Bronchial epithelial cell (primary cell): Measurements from ENCODE around the gene ZSCAN1. TPM values are rescaled to one million over a fixed set of nuclear protein-coding genes. Genes with fewer than 3 reads are reported as not detected.

Experiments used
- DNase-seq: peaks from one replicate; pipeline ENCODE4 v3.0.0-alpha.2; 2010; ENCODE audit warnings: low read depth
- FAIRE-seq: peaks from 2 replicates; lab custom pipeline; 2011; peaks lifted over from hg19 to GRCh38; lab: Jason Lieb, UNC
- H3K27me3 ChIP-seq: 2 replicates; pipeline ENCODE4 v1.5.1; 2011; ENCODE audit warnings: low read length; ENCODE audit not compliant: control insufficient read depth, insufficient read depth
- H3K36me3 ChIP-seq: 2 replicates; pipeline ENCODE4 v1.5.1; 2011; ENCODE audit warnings: low read length; ENCODE audit not compliant: control insufficient read depth, insufficient read depth
- H3K4me3 ChIP-seq: 2 replicates; pipeline ENCODE4 v1.5.1; 2011; ENCODE audit warnings: mild to moderate bottlenecking, low read depth, low read length, control low read depth
- total RNA-seq: library from RNA; depleted of rRNA; stranded (reverse); fragments of >200 nt; gene quantifications from 2 replicates; pipeline ENCODE4 v1.2.1, GENCODE V29; 2014
- TF ChIP-seq, protein P1 (sequence below): IDR thresholded peaks from 2 replicates; pipeline ENCODE4 v1.5.1; 2011; ENCODE audit warnings: mild to moderate bottlenecking, moderate library complexity, low read length, control low read depth, inconsistent platforms; ENCODE audit not compliant: insufficient read depth, severe bottlenecking

Gene ZSCAN1, protein sequence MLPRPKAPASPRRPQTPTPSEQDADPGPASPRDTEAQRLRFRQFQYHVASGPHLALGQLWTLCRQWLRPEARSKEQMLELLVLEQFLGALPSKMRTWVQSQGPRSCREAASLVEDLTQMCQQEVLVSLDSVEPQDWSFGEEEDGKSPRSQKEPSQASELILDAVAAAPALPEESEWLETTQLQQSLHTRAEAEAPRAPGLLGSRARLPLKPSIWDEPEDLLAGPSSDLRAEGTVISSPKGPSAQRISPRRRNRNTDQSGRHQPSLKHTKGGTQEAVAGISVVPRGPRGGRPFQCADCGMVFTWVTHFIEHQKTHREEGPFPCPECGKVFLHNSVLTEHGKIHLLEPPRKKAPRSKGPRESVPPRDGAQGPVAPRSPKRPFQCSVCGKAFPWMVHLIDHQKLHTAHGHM
- total RNA-seq = under 0.01 TPM in 1 of 2 replicates, not detected in the other

DNA sequence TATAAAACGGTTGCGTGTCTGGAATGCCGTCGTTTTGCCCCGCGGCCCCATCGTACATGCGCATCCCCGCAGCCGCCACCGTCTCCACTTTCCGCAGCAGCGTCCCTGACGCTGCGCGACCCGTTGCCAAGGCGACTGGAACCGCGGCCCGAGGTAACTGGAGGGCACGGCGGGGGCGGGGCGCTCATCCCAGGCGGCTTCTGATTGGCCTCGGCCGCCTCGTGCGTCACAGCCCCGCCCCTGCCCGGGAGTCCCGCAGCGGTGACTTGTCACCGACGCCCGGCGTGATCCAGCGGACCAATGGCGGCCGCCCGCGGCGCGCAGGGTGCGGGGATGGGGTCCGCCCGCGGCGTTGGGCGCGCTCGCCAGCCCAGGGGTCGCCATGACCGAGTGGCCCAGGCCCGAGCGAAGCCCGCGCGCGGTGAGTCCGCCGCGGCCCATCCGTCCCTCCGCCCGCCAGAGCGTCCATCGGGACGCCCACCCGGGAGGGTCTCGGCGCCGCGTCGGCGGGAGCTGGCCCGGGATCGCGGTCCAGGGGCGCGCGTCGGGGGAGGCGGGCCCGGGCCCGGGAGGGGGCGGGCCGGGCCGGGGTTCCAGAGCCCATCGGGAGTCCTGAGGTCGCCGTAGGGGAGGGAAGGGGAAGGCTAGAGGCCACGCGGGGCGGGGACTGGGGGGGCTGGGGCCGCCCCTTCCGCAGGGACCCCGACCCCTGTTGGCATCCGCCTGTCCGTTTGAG lies at the start of gene ZSCAN1:
TSS of gene ZSCAN1 (plus strand) at position 285 of the 736 bp plus-strand sequence. CDS start 3,812 bp downstream, outside the sequence.
- H3K36me3 ChIP-seq = no peaks in the 10 kb centered on the region
- FAIRE-seq (no peak), DNase-seq (peak; percentile 22)
- peak within 1 kb of the TSS; percentile 18 for H3K4me3 ChIP-seq
- no peaks in the 10 kb centered on the region for H3K27me3 ChIP-seq
- TF ChIP-seq, protein P1, sequence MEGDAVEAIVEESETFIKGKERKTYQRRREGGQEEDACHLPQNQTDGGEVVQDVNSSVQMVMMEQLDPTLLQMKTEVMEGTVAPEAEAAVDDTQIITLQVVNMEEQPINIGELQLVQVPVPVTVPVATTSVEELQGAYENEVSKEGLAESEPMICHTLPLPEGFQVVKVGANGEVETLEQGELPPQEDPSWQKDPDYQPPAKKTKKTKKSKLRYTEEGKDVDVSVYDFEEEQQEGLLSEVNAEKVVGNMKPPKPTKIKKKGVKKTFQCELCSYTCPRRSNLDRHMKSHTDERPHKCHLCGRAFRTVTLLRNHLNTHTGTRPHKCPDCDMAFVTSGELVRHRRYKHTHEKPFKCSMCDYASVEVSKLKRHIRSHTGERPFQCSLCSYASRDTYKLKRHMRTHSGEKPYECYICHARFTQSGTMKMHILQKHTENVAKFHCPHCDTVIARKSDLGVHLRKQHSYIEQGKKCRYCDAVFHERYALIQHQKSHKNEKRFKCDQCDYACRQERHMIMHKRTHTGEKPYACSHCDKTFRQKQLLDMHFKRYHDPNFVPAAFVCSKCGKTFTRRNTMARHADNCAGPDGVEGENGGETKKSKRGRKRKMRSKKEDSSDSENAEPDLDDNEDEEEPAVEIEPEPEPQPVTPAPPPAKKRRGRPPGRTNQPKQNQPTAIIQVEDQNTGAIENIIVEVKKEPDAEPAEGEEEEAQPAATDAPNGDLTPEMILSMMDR = no peak

DNA sequence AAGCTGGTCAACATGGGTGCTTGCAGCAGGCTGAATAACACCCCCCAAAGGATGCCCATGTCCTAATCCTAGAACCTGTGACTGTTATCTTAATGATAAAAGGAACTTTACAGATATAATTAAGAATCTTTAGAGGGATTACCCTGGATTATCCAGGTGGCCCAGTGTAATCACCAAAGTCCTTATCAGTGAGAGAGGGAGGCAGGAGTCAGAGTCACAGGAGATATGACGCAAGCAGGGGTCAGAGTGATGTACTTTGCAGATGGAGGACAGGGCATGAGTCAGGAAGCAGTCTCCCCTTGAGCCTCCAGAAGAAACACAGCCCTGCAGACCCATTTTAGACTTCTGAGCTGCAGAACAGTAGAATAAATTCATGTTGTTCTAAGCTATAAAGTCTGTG lies 41.0 kb upstream of the ZSCAN1 start:
- H3K36me3 ChIP-seq = peaks cover 12% of the 10 kb centered on the region
- no peak for FAIRE-seq

DNA sequence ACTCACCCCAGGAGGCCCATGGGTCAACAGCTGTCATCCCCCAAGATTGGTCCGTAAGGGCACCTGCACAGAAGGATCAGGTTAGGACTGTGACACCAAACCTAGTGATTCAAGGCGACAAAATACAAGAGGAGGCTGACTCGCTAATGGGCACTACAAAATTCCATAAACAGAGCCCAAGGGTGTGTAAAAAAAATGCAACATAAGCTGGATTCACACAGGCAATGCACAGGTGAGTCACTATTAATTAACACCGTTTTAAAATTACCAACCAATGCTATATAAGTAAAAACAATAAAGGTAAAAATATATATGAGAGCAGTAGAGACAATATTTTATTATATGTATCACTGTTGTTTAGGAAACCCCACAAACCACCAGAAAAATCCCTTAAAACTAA lies 33.1 kb upstream of the ZSCAN1 start:
- H3K36me3 ChIP-seq = peaks cover 24% of the 10 kb centered on the region
- no peak overlapping the region for H3K4me3 ChIP-seq
- no peak for DNase-seq
- no peak for FAIRE-seq
- no peaks in the 10 kb centered on the region for H3K27me3 ChIP-seq
- TF ChIP-seq, protein P1 = no peak

More for the DNA sequence above, 41.0 kb upstream of the ZSCAN1 start:
- Histone ChIP-seq H3K27me3 (no peaks in the 10 kb centered on the region), H3K4me3 (no peak overlapping the region)
- no peak for DNase-seq
- TF ChIP-seq, protein P1 = no peak

DNA sequence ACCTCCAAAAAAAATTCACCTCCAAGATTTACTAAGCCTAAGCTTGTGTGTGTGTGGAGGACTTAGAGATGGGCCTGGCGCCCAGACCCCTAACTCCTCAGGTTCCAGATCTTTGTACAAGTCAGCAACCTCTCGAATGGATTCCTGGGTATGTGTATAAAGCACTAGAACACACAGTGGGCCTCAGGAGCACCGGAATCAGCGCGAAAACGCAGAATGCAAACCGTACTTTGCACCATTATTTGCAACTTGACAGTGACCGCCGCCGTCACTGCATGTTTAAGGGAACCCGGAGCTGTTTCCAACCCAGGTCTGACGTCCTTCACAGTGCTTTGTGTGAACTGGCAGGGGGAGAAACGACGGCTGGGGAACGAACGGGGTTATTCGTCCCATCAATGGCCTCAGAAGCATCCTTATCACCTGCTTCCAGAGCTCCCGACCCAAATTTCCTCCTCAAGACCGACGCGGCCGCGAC lies 31.9 kb upstream of the ZSCAN1 start:
- no peak for FAIRE-seq
- H3K4me3 ChIP-seq = peak overlapping the region; percentile 77
- H3K36me3 ChIP-seq = peaks cover 25% of the 10 kb centered on the region
- no peak for DNase-seq
- TF ChIP-seq, protein P1 = no peak
- H3K27me3 ChIP-seq = no peaks in the 10 kb centered on the region

DNA sequence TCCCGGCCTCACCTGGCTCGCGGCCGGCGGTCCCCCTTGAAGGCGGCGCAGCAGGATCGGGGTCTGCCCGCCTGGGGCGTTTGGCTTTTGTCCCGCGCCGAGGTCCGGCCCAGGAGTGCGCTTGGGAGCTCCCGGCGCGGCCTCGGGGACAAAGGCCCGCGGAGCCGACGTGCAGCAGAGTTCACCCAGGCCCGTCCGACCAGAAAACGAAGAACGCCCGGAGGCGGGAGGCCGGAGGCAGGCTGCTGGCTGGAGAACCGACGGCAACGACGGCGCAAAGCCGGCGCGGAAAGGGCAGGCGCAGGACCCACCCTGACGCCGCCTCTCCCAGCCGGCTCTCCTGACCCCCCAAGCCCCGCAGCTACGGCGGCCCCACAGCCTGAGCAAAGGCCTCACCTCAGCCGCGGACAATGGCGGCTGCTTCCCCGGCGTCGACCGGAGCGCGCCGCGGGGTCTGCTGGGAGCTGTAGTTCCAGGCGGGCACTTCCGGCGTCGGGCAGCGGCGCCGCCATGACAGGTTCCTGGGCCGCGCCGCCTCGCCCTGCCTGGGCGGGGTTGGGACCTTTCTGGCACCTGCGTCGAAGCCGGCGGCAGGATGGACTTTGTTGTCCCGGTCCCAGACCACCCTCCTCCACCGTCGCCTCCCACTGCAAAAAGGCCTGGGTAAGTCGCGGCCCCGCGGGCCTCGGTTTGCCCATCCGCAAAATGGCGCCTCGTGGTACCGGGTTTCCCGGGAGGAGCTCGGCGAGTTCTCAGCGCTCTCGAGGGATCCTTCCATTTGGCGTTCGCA lies 31.2 kb upstream of the ZSCAN1 start, which contains the start of gene ZNF606:
TSS of gene ZNF606 (minus strand) at position 437 of the 790 bp plus-strand sequence. CDS start 1,501 bp downstream, outside the sequence.
- TF ChIP-seq, protein P1 = no peak
- H3K4me3 ChIP-seq = peak within 1 kb of the TSS; percentile 77
- FAIRE-seq (no peak), DNase-seq (peak; percentile 62)
- peaks cover 25% of the 10 kb centered on the region for H3K36me3 ChIP-seq
- H3K27me3 ChIP-seq = no peaks in the 10 kb centered on the region
